Choroid plexus epithelial cell (primary cell): ENCODE results near the gene CUL3.
"Not testable (repeated sequence)": the region's sequence is repeated elsewhere in the genome, so short reads cannot be mapped to it uniquely, and the experiment has no call there.

ENCODE experiments used
- DNase-seq: peaks from one replicate; pipeline ENCODE4 v3.0.0-alpha.2; 2010; ENCODE audit warnings: low read depth
- H3K4me3 ChIP-seq: 2 replicates; pipeline ENCODE4 v1.5.1; 2011; ENCODE audit warnings: low read depth, mild to moderate bottlenecking, control low read depth, low read length, moderate library complexity
- CTCF ChIP-seq: conservative IDR thresholded peaks from 2 replicates; pipeline ENCODE4 v1.5.1; 2011; ENCODE audit warnings: low read depth, mild to moderate bottlenecking, control low read depth, inconsistent platforms, low read length, moderate library complexity

Gene CUL3

GRCh38 chr2:224611938-224612337 is 26.8 kb upstream of the CUL3 start:
- DNase-seq, result no peak
- no peak for TF ChIP-seq CTCF
- H3K4me3 ChIP-seq, result no peak overlapping the region

DNA sequence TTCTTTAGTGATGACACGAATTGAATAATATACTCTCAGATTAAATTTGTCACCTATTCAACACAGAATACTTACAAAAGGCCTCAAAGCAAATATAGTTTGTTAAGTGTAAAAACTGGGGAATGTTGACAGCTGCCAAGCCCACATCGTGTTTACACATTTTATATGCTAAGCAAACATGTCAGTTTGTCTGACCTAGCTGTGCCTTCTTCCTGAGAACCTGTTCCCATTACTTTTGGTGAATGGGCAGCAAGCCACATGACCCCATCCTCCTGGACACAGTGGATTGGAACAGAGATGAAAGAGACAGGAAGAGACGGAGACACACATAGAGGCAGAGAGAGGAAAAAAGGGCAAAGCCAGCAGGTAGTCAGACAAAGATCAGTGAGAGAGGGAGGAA is 22.9 kb upstream of the CUL3 start:
- DNase-seq, result no peak
- TF ChIP-seq CTCF, result no peak

DNA sequence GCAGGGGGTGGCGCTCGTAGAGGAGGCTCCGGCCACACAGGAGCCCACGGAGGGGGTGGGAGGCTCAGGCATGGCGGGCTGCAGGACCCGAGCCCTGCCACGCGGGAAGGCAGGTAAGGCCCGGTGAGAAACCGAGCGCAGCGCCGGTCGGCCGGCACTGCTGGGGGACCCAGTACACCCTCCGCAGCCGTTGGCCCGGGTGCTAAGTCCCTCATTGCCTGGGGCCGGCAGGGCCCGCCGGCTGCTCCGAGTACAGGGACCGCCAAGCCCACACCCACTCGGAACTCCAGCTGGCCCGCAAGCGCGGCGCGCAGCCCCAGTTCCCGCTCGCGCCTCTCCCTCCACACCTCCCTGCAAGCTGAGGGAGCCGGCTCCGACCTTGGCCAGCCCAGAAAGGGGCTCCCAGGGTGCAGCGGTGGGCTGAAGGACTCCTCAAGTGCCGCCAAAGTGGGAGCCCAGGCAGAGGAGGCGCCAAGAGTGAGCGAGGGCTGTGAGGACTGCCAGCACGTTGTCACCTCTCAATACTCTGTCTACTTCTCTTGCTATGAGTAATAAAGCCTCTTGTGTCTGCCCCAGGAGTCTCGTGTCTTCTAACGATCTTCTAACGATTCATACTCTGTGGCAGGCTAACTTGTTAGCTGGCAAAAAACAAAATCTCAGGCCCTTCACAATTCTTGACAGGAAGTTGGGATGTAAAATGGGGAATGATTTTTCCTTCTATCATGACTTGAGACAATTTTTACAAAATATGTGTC is 18.8 kb upstream of the CUL3 start:
- H3K4me3 ChIP-seq, DNase-seq: not testable (repeated sequence)

More for the DNA sequence above, 22.9 kb upstream of the CUL3 start:
- H3K4me3 ChIP-seq, result no peak overlapping the region

- not testable (repeated sequence) for DNase-seq
These were observed 17.7 kb upstream of the CUL3 start for GRCh38 chr2:224602778-224603375.

GRCh38 chr2:224601923-224602322 is 16.8 kb upstream of the CUL3 start:
- no peak overlapping the region for H3K4me3 ChIP-seq
- no peak for TF ChIP-seq CTCF
- DNase-seq, result no peak

More at GRCh38 chr2:224602778-224603375, 17.7 kb upstream of the CUL3 start:
- H3K4me3 ChIP-seq, result not testable (repeated sequence)

- no peak for DNase-seq
- TF ChIP-seq CTCF, result no peak
- H3K4me3 ChIP-seq, result no peak overlapping the region
These were observed 13.5 kb upstream of the CUL3 start for GRCh38 chr2:224598678-224599077.

- no peak for DNase-seq
- no peak for TF ChIP-seq CTCF
- no peak overlapping the region for H3K4me3 ChIP-seq
These were observed 11.1 kb upstream of the CUL3 start for GRCh38 chr2:224596289-224596688.

- no peak for DNase-seq
- TF ChIP-seq CTCF, result no peak
These were observed 10.4 kb upstream of the CUL3 start for GRCh38 chr2:224595518-224595917.

More at GRCh38 chr2:224595518-224595917, 10.4 kb upstream of the CUL3 start:
- no peak overlapping the region for H3K4me3 ChIP-seq
